NOMO-1 (cell line): Measurements from ENCODE around the gene FIP1L1.
"Not testable (repeated sequence)": the region's sequence is repeated elsewhere in the genome, so short reads cannot be mapped to it uniquely, and the experiment has no call there.

Experiments used
- DNase-seq, 2 experiments: peaks; one replicate each; lab custom pipeline; 2025; ENCODE audit not compliant: unreplicated experiment in 2 of 2; lab: John Stamatoyannopoulos, UW

FIP1L1 gene

GRCh38 chr4:53377319-53378170 lies at the start of gene FIP1L1:
Gene FIP1L1, plus strand, starts transcription at chr4:53377641. Its CDS starts 198 bp downstream, at chr4:53377839.
- DNase-seq, result peak; percentile 87 to 94

GRCh38 chr4:53334916-53335315 lies 42.5 kb upstream of the FIP1L1 start:
- DNase-seq, result not testable (repeated sequence)

GRCh38 chr4:53340145-53340544 lies 37.3 kb upstream of the FIP1L1 start:
- not testable (repeated sequence) for DNase-seq

- not testable (repeated sequence) for DNase-seq
Observed at GRCh38 chr4:53346392-53346791, 31.0 kb upstream of the FIP1L1 start.

- DNase-seq, result no peak
Observed at GRCh38 chr4:53346920-53347852, 30.3 kb upstream of the FIP1L1 start.

GRCh38 chr4:53348046-53348445 lies 29.4 kb upstream of the FIP1L1 start:
- no peak for DNase-seq

GRCh38 chr4:53349091-53349491 lies 28.4 kb upstream of the FIP1L1 start:
- DNase-seq, result no peak

- DNase-seq, result no peak
Observed at GRCh38 chr4:53354012-53354722, 23.3 kb upstream of the FIP1L1 start.

- DNase-seq, result peak in 1 of 2 experiments; percentile 20
Observed at GRCh38 chr4:53355930-53356521, 21.4 kb upstream of the FIP1L1 start.

- DNase-seq, result no peak
Observed at GRCh38 chr4:53361451-53361850, 16.0 kb upstream of the FIP1L1 start.

GRCh38 chr4:53362093-53362492 lies 15.3 kb upstream of the FIP1L1 start:
- DNase-seq, result no peak

- no peak for DNase-seq
Observed at GRCh38 chr4:53364624-53365023, 12.8 kb upstream of the FIP1L1 start.

GRCh38 chr4:53365121-53365485 lies 12.3 kb upstream of the FIP1L1 start:
- peak; percentile 25 to 51 for DNase-seq

GRCh38 chr4:53365486-53366300 lies 11.7 kb upstream of the FIP1L1 start, which contains the start of gene SCFD2:
Gene SCFD2, minus strand, starts transcription at chr4:53366061.
- peak; percentile 87 to 94 for DNase-seq

- DNase-seq, result no peak
Observed at GRCh38 chr4:53366301-53366716, 11.1 kb upstream of the FIP1L1 start.

- no peak for DNase-seq
Observed at GRCh38 chr4:53367721-53368120, 9.7 kb upstream of the FIP1L1 start.

- peak in 1 of 2 experiments; percentile 14 for DNase-seq
Observed at GRCh38 chr4:53371049-53371448, 6.4 kb upstream of the FIP1L1 start.

- DNase-seq, result no peak
Observed at GRCh38 chr4:53371843-53372521, 5.5 kb upstream of the FIP1L1 start.

GRCh38 chr4:53374777-53375258 lies 2.6 kb upstream of the FIP1L1 start:
- DNase-seq, result no peak
